HepG2 (cell line): ENCODE data around the gene SH2D7. TPM values are rescaled to one million over a fixed set of nuclear protein-coding genes. Genes with fewer than 3 reads are reported as not detected.
A peak's percentile ranks its signal among the peaks of the same experiment; 100 is the strongest.

Experiments used
- DRAP1 ChIP-seq: IDR thresholded peaks from 2 replicates; pipeline ENCODE4 v1.6.1; 2016; ENCODE audit warnings: missing genetic modification reagents, missing compliant biosample characterization
- GATAD2A ChIP-seq: IDR thresholded peaks from 2 replicates; pipeline ENCODE4 v1.6.1; 2016
- JUN ChIP-seq: sonication (generic); formaldehyde crosslinking; IDR thresholded peaks from 2 replicates; pipeline ENCODE4 v1.4.0; 2020; ENCODE audit warnings: mild to moderate bottlenecking, missing genetic modification reagents
- MED13 ChIP-seq: sonication (generic); formaldehyde crosslinking; IDR thresholded peaks from 2 replicates; pipeline ENCODE4 v1.5.0; 2020; ENCODE audit warnings: missing genetic modification reagents
- MTA3 ChIP-seq: sonication (generic); formaldehyde crosslinking; IDR thresholded peaks from 2 replicates; pipeline ENCODE4 v1.4.0; 2020; ENCODE audit warnings: missing genetic modification reagents
- NBN ChIP-seq: fragments of 450-650 bp; conservative IDR thresholded peaks from 2 replicates; pipeline ENCODE4 v1.6.1; 2017
- REL ChIP-seq: sonication (generic); formaldehyde crosslinking; conservative IDR thresholded peaks from 2 replicates; pipeline ENCODE4 v1.8.0; 2022; ENCODE audit warnings: mild to moderate bottlenecking, missing genetic modification reagents, moderate library complexity
- SNAPC5 ChIP-seq: sonication (generic); formaldehyde crosslinking; IDR thresholded peaks from 2 replicates; pipeline ENCODE4 v1.8.1; 2023; ENCODE audit warnings: mild to moderate bottlenecking, missing genetic modification reagents, borderline replicate concordance
- SPEN ChIP-seq: sonication (generic); formaldehyde crosslinking; IDR thresholded peaks from 2 replicates; pipeline ENCODE4 v1.5.1; 2020; ENCODE audit warnings: low read depth, mild to moderate bottlenecking, missing genetic modification reagents
- ZNF24 ChIP-seq: fragments of 450-650 bp; IDR thresholded peaks from 2 replicates; pipeline ENCODE4 v1.6.1; 2017; ENCODE audit warnings: antibody characterized with exemption, mild to moderate bottlenecking
- ZNF335 ChIP-seq: sonication (generic); formaldehyde crosslinking; IDR thresholded peaks from 2 replicates; pipeline ENCODE4 v1.4.0; 2020; ENCODE audit warnings: missing genetic modification reagents
- ZNF512 ChIP-seq: sonication (generic); formaldehyde crosslinking; IDR thresholded peaks from 2 replicates; pipeline ENCODE4 v1.4.0; 2020; ENCODE audit warnings: mild to moderate bottlenecking, missing genetic modification reagents
- polyA plus RNA-seq, 8 experiments: library from polyadenylated mRNA; depleted of rRNA in 3 of 8; stranded (reverse) in 7 of 8; unstranded in 1 of 8; fragments of >200 nt; fragmentation: Illumina TruSeq in 4 of 8; extraction: Trizol in 4 of 8; gene quantifications; 2 replicates each; pipeline versions ENCODE4 v1.2.1 to v1.2.3, GENCODE V29; 2011 to 2016; ENCODE audit warnings: low read depth in 4 of 8, missing spikeins in 1 of 8, mixed read lengths in 1 of 8; ENCODE audit not compliant: insufficient read depth in 1 of 8
- total RNA-seq, 5 experiments: library from RNA; depleted of rRNA; stranded (reverse); fragments of >200 nt; fragmentation: Illumina TruSeq; extraction: Trizol; gene quantifications; 2 replicates each; pipeline ENCODE4 v1.2.3, GENCODE V29; 2016; ENCODE audit warnings: low read depth in 1 of 5
- TF ChIP-seq, protein P1 (sequence below): fragments of 450-650 bp; IDR thresholded peaks from 2 replicates; pipeline ENCODE4 v1.6.1; 2017
- TF ChIP-seq, protein P2 (sequence below): sonication (generic); formaldehyde crosslinking; IDR thresholded peaks from 2 replicates; pipeline ENCODE4 v1.4.0; 2020; ENCODE audit warnings: missing genetic modification reagents
- TF ChIP-seq, protein P3 (sequence below): sonication (generic); formaldehyde crosslinking; IDR thresholded peaks from 2 replicates; pipeline ENCODE4 v1.4.0; 2020; ENCODE audit warnings: low read depth, missing genetic modification reagents

The SH2D7 gene
- total and polyA plus RNA-seq, 2 of the 13 experiments (the other 11 are each of a cell fraction or from before 2014, with no cell fraction given) = not detected

GRCh38 chr15:78108300-78109084, 16.1 kb downstream of the SH2D7 start (continued):
- TF ChIP-seq MED13 (no peak), ZNF335 (CRISPR knock-in tag) (no peak), GATAD2A (CRISPR knock-in tag) (peak; percentile 46), DRAP1 (CRISPR knock-in tag) (0 out of 2 replicates have a peak, but pooled peaks have one; percentile 17), ZNF24 (no peak), MTA3 (CRISPR knock-in tag) (no peak), SNAPC5 (CRISPR knock-in tag) (no peak), JUN (CRISPR knock-in tag) (no peak), NBN (no peak), REL (no peak), ZNF512 (no peak), SPEN (CRISPR knock-in tag) (no peak)
- TF ChIP-seq, protein P1, sequence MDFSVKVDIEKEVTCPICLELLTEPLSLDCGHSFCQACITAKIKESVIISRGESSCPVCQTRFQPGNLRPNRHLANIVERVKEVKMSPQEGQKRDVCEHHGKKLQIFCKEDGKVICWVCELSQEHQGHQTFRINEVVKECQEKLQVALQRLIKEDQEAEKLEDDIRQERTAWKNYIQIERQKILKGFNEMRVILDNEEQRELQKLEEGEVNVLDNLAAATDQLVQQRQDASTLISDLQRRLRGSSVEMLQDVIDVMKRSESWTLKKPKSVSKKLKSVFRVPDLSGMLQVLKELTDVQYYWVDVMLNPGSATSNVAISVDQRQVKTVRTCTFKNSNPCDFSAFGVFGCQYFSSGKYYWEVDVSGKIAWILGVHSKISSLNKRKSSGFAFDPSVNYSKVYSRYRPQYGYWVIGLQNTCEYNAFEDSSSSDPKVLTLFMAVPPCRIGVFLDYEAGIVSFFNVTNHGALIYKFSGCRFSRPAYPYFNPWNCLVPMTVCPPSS = no peak
- TF ChIP-seq, protein P2, sequence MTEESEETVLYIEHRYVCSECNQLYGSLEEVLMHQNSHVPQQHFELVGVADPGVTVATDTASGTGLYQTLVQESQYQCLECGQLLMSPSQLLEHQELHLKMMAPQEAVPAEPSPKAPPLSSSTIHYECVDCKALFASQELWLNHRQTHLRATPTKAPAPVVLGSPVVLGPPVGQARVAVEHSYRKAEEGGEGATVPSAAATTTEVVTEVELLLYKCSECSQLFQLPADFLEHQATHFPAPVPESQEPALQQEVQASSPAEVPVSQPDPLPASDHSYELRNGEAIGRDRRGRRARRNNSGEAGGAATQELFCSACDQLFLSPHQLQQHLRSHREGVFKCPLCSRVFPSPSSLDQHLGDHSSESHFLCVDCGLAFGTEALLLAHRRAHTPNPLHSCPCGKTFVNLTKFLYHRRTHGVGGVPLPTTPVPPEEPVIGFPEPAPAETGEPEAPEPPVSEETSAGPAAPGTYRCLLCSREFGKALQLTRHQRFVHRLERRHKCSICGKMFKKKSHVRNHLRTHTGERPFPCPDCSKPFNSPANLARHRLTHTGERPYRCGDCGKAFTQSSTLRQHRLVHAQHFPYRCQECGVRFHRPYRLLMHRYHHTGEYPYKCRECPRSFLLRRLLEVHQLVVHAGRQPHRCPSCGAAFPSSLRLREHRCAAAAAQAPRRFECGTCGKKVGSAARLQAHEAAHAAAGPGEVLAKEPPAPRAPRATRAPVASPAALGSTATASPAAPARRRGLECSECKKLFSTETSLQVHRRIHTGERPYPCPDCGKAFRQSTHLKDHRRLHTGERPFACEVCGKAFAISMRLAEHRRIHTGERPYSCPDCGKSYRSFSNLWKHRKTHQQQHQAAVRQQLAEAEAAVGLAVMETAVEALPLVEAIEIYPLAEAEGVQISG = peak; percentile 50; the same call in 1 of the 2 replicates
- TF ChIP-seq, protein P3, sequence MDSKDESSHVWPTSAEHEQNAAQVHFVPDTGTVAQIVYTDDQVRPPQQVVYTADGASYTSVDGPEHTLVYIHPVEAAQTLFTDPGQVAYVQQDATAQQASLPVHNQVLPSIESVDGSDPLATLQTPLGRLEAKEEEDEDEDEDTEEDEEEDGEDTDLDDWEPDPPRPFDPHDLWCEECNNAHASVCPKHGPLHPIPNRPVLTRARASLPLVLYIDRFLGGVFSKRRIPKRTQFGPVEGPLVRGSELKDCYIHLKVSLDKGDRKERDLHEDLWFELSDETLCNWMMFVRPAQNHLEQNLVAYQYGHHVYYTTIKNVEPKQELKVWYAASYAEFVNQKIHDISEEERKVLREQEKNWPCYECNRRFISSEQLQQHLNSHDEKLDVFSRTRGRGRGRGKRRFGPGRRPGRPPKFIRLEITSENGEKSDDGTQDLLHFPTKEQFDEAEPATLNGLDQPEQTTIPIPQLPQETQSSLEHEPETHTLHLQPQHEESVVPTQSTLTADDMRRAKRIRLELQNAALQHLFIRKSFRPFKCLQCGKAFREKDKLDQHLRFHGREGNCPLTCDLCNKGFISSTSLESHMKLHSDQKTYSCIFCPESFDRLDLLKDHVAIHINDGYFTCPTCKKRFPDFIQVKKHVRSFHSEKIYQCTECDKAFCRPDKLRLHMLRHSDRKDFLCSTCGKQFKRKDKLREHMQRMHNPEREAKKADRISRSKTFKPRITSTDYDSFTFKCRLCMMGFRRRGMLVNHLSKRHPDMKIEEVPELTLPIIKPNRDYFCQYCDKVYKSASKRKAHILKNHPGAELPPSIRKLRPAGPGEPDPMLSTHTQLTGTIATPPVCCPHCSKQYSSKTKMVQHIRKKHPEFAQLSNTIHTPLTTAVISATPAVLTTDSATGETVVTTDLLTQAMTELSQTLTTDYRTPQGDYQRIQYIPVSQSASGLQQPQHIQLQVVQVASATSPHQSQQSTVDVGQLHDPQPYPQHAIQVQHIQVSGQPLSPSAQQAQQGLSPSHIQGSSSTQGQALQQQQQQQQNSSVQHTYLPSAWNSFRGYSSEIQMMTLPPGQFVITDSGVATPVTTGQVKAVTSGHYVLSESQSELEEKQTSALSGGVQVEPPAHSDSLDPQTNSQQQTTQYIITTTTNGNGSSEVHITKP = no peak
